ENCODE results near the gene RAMP3.

DNA sequence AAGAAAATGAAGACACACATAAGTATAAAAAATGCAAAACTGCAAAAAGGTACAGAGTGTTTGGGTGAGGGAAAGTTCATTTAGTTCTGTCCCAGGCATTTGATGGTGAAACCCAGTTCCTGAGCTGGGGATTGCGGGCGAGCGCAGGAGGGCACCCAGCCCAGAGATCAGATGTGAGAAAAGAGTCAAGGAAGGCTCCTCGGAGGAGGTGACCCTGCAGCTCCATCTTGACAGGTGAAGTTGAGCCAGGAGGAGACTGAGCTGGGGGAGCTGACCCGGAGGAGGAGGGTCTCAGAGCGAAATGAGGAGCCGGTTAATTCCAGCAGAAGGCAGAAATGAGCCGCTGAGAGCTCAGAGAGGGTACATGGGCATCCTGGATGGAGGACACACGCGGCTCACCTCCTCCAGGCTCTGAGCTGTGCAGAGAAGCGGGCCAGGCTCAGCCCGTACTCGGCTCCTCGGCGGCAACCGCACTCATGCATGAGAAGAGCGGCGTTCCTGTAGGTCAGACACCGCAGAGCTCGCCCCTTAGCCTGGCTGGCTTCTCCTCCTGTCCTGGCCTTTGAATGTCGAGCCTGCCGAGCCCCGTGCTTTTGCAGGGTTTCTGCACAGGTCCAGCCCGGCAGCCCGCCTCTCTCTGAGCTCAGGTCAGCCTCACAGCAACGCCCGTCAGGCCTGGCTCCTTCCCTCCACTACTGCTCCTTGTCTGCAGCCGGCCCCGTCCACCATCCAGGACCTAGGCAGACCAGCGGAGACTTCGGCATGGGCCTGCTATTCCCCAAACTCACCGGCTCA, 9.5 kb upstream of the RAMP3 start:
- TF ChIP-seq, protein P1, sequence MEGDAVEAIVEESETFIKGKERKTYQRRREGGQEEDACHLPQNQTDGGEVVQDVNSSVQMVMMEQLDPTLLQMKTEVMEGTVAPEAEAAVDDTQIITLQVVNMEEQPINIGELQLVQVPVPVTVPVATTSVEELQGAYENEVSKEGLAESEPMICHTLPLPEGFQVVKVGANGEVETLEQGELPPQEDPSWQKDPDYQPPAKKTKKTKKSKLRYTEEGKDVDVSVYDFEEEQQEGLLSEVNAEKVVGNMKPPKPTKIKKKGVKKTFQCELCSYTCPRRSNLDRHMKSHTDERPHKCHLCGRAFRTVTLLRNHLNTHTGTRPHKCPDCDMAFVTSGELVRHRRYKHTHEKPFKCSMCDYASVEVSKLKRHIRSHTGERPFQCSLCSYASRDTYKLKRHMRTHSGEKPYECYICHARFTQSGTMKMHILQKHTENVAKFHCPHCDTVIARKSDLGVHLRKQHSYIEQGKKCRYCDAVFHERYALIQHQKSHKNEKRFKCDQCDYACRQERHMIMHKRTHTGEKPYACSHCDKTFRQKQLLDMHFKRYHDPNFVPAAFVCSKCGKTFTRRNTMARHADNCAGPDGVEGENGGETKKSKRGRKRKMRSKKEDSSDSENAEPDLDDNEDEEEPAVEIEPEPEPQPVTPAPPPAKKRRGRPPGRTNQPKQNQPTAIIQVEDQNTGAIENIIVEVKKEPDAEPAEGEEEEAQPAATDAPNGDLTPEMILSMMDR (IDR thresholded peaks at IDR 0.05), result no peak
- TF ChIP-seq POLR2A (IDR thresholded peaks at IDR 0.05), result no peak

Data from uterus (tissue), 2 donors.